ENCODE data around the gene DBP.

The DBP gene

DNA sequence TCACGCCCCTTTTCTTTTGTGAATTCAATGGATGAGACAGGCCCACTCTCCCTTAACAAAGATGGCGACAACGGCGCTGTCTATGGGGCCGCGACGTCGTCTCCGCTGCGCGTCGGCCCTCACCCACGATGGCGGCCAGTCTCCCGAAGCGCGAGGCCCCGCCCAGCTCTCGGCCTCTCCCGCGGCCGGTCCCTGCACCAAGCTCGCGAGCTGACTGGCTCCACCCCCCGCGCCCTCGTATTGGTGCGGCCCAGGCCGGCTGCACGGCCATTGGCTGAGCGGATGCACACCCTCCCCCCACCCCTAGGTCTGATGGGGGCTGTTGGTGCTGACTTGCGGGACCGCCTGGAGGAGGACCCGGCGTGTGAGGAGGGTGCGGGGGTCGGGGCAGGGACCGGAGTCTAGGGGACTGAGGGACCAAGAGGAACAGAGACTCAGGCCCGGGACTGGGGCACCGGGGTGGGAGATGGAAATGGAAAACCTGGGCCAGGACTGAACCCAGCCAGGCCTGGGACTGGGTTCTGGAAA is 13.0 kb downstream of the DBP start:
- FAIRE-seq: peak; percentile 99
- no peak for TF ChIP-seq PAX5 (IDR thresholded peaks at IDR 0.05; ENCODE audit: insufficient read depth, low read length, severe bottlenecking)
- TF ChIP-seq POLR2A (IDR thresholded peaks at IDR 0.05; ENCODE audit: low read depth, low read length): peak; percentile 55; the same call in 1 of the 2 replicates
- peak; percentile 54; the same call in 1 of the 2 replicates for TF ChIP-seq POLR2AphosphoS5 (IDR thresholded peaks at IDR 0.05; ENCODE audit: low read depth, low read length)

DNA sequence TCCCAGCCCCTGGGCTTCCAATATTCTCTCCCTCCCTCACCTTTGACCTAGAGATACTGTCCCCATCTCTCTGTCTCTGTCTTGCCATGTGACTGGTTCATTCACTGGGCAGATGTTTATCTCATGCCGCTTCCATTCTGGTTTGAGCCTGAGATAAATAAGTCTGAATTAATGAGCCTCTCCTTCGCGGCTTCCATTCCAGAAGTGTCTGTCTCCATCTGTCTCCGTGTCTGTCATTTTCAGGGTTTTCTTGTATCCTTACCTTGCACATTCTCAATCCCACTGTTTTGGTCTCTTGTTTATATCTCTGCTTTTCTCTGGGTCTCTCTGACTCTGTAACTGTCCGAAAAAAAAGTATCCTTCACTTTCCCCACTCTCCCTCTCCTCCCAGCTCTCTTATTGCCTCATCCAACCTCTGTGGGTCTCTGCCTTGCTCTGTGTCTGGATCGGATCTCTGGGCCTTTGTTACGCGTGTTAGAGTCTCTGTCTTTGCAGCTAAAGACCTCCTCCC is 13.6 kb downstream of the DBP start:
- TF ChIP-seq TAF1 (IDR thresholded peaks at IDR 0.05; ENCODE audit: low read depth, low read length) (no peak), POU2F2 (IDR thresholded peaks at IDR 0.05; ENCODE audit: low read depth, low read length) (no peak), POLR2A (IDR thresholded peaks at IDR 0.05; ENCODE audit: low read depth, low read length) (no peak), SPI1 (IDR thresholded peaks at IDR 0.05; ENCODE audit: low read depth, low read length) (no peak), POLR2AphosphoS5 (IDR thresholded peaks at IDR 0.05; ENCODE audit: low read depth, low read length) (no peak), PAX5 (IDR thresholded peaks at IDR 0.05; ENCODE audit: insufficient read depth, low read length, severe bottlenecking) (no peak)
- peak; percentile 28 for FAIRE-seq
- DNase-seq (ENCODE audit: insufficient read length, low spot score): no peak

More for the DNA sequence above, 13.0 kb downstream of the DBP start:
- DNase-seq (ENCODE audit: insufficient read length, low spot score): peak; percentile 98

DNA sequence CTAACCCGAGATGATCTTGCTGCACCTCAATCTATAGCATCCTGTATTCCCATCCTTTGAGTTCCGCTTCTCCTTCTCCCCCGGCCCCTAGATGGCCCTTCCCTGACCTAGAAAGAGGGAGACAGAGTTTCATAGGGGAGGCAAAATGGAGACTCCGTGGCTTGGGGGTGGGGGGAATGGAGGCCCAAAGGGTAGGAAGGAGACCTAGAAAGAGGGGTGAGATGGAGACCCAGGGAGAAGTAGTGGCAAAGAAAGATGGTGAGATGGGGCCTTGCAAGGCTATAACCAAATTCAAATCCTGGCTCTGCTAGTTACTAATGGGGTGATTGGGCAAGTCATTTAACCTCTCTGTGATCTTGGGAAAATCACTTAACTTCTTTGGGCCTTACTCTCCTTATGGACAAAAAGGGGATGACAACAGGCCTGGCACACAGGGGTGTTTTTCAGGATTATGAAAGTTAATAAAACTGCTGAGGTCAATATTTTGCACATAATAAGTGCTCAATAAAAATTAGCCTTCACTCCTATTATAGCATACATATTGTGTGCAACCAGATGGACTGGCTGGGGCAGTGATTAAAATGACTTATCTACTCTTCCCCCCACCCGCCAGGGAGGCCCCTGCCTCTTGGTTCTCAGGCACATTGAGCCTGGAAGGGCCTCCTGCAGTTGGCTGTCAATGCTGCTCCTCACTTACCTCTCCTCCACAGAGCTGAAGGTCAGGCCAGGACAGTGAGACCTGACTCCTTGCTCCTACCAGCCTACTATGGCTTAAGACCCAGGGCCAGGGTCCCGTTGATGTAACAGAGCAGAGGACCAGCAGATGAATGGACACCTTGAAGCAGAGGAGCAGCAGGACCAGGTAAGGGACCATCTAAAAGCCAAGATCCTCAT is 17.2 kb downstream of the DBP start:
- DNase-seq (ENCODE audit: insufficient read length, low spot score) (no peak), FAIRE-seq (peak; percentile 28)
- no peak for TF ChIP-seq PAX5 (IDR thresholded peaks at IDR 0.05; ENCODE audit: insufficient read depth, low read length, severe bottlenecking)
- no peak for TF ChIP-seq POLR2A (IDR thresholded peaks at IDR 0.05; ENCODE audit: low read depth, low read length)
- 0 out of 2 replicates have a peak, but pooled peaks have one; percentile 18 for TF ChIP-seq TAF1 (IDR thresholded peaks at IDR 0.05; ENCODE audit: low read depth, low read length)
- TF ChIP-seq POU2F2 (IDR thresholded peaks at IDR 0.05; ENCODE audit: low read depth, low read length): no peak
- no peak for TF ChIP-seq SPI1 (IDR thresholded peaks at IDR 0.05; ENCODE audit: low read depth, low read length)
- TF ChIP-seq POLR2AphosphoS5 (IDR thresholded peaks at IDR 0.05; ENCODE audit: low read depth, low read length): no peak

DNA sequence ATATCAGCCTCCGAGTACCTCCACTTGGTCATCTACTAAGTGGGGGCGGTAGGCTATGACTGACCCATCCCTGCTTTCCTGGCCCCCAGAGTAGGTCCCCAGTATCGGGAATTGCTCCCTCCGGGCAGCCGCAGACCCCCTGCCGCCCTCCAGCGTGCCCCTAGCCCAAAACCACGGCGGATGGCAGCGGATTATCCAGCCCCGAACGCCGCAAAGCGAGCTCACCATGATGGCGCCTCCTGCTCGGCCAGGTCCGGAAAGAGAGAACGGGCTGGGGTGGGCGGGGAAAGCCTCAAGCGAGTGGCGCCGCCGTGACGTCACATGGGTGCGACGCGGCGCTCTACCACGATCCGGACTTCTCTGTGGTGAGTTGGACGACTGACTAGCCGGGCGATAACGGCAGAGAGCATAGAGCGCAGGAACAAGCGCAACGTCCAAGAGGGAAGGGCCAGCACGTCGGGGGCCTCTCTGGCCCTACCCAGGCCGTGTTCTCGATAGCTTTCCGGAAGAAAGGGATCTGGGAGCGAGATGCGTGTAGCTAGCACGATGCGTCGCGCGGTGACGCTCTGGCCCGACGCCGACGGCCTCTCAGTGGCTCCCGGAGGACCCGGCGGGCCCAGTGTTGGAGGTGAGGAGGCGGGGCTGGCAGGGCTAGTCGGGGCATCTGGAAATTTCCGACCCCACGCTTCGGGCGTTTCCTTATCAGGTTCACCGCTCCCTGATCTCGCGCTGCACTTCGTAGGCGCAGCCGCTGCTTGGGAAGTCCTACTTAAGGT is 18.1 kb downstream of the DBP start, which contains the start of the genes RPL18 and SPHK2:
Gene RPL18 (minus strand): TSS at position 263 of the 776 bp plus-strand sequence. CDS start 35 bp downstream, at position 228.
Gene SPHK2 (plus strand): TSS at position 591 of the 776 bp plus-strand sequence. CDS start 1,009 bp downstream, outside the sequence.
- TF ChIP-seq SPI1 (IDR thresholded peaks at IDR 0.05; ENCODE audit: low read depth, low read length) (peak; percentile 40), TAF1 (IDR thresholded peaks at IDR 0.05; ENCODE audit: low read depth, low read length) (peak; percentile 96), POU2F2 (IDR thresholded peaks at IDR 0.05; ENCODE audit: low read depth, low read length) (peak; percentile 79), PAX5 (IDR thresholded peaks at IDR 0.05; ENCODE audit: insufficient read depth, low read length, severe bottlenecking) (no peak), POLR2A (IDR thresholded peaks at IDR 0.05; ENCODE audit: low read depth, low read length) (peak; percentile 98), POLR2AphosphoS5 (IDR thresholded peaks at IDR 0.05; ENCODE audit: low read depth, low read length) (peak; percentile 96)
- peak; percentile 97 for DNase-seq (ENCODE audit: insufficient read length, low spot score)
- FAIRE-seq: peak; percentile 99

DNA sequence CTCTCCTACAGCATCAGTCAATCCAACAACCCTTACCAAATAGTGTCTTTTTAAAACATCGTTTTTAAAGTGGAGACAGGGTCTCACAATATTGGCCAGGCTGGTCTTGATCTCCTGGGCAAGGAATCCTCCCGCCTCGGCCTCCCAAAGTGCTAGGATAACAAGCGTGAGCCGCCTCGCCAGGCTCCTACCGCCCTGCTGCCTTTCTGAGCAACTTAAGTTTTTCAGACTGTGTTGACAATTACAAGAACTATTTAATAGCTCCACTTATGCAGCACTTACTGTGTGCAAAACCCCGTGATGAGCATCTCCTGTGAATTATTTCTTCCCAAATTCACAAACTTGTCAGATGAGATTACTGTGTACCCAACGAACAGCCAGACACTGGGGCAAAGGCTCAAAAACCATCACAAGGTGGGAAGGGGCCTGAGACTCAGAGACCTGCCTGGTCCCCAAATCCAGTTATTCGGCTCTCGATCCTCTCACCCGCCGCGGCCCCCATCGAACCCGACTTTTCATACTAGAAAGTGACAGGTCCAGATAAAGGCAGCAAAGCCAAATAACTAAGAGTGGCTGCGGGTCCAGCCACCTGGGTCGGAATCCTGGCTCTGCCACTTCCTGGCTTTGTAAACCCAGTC is 18.8 kb downstream of the DBP start:
- no peak for TF ChIP-seq TAF1 (IDR thresholded peaks at IDR 0.05; ENCODE audit: low read depth, low read length)
- TF ChIP-seq POLR2A (IDR thresholded peaks at IDR 0.05; ENCODE audit: low read depth, low read length): no peak
- no peak for TF ChIP-seq SPI1 (IDR thresholded peaks at IDR 0.05; ENCODE audit: low read depth, low read length)
- no peak for TF ChIP-seq POLR2AphosphoS5 (IDR thresholded peaks at IDR 0.05; ENCODE audit: low read depth, low read length)
- no peak for TF ChIP-seq POU2F2 (IDR thresholded peaks at IDR 0.05; ENCODE audit: low read depth, low read length)
- TF ChIP-seq PAX5 (IDR thresholded peaks at IDR 0.05; ENCODE audit: insufficient read depth, low read length, severe bottlenecking): no peak
- DNase-seq (ENCODE audit: insufficient read length, low spot score) (no peak), FAIRE-seq (no peak)

DNA sequence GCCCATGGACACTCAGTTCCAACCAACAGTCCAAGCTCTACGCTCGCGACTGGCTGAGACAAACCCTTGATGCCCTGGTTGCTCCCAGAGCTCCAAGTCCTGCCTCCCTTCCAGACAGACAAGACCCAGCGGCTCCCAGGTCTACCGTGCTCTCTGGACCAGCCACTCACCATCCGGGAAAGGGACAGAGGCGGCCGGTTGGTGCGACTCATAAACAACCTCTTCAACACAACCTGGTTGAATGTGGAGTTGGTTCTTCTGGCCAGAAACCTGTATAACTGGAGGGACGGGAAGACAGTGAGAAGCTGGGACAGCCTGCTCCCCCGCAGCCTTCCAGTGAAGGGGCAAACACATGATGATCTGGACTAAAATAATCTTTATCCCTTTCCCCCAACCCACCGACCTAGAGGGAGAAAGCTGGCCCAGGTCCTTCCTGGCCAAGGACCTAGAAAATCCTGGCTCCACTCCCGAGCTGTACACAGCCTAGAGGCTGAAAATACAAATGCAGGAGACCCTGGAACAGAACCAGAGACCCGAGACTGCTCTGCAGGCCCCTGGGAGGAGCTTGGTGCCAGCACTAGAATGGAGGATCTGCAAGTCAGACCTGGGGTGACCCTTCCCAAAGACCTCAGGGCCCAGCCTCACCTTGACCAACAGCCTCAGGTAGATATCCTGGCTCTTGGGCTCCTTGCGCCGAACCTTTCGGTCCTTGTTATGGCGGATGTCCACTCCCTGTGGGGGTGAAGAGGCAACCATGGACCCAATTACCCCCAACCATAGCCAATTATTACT is 19.8 kb downstream of the DBP start:
- FAIRE-seq: no peak
- TF ChIP-seq POLR2AphosphoS5 (IDR thresholded peaks at IDR 0.05; ENCODE audit: low read depth, low read length) (no peak), POLR2A (IDR thresholded peaks at IDR 0.05; ENCODE audit: low read depth, low read length) (no peak), SPI1 (IDR thresholded peaks at IDR 0.05; ENCODE audit: low read depth, low read length) (no peak), TAF1 (IDR thresholded peaks at IDR 0.05; ENCODE audit: low read depth, low read length) (no peak), PAX5 (IDR thresholded peaks at IDR 0.05; ENCODE audit: insufficient read depth, low read length, severe bottlenecking) (no peak), POU2F2 (IDR thresholded peaks at IDR 0.05; ENCODE audit: low read depth, low read length) (no peak)
- no peak for DNase-seq (ENCODE audit: insufficient read length, low spot score)

DNA sequence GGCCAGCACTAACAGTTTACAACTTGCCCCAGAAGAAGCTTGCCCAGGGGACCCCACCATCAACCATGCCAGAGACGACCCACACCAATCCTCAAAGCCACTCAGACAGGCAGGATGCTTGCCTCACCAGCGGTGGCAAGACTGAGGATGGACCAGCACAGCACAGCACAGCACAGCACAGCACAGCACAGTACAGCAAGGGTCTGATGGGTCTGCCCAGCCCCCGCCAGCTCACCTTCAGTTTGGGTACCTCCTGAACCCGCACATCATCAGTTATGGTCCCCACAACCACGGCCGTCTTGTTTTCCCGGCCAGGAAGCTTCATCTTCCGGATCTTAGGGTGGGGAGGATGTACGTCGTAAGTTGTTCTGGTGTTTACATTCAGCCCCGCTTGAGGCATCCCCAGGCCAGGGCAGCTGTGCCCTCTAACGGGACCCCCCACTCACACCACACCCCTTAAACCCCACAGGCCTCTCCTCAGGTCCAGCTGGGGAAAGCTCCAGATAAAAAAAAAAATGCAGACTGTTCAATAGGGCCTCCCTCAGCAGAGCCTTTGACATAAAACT is 20.6 kb downstream of the DBP start:
- FAIRE-seq (no peak), DNase-seq (ENCODE audit: insufficient read length, low spot score) (no peak)
- TF ChIP-seq POLR2AphosphoS5 (IDR thresholded peaks at IDR 0.05; ENCODE audit: low read depth, low read length): 0 out of 2 replicates have a peak, but pooled peaks have one; percentile 8
- TF ChIP-seq TAF1 (IDR thresholded peaks at IDR 0.05; ENCODE audit: low read depth, low read length): no peak

DNA sequence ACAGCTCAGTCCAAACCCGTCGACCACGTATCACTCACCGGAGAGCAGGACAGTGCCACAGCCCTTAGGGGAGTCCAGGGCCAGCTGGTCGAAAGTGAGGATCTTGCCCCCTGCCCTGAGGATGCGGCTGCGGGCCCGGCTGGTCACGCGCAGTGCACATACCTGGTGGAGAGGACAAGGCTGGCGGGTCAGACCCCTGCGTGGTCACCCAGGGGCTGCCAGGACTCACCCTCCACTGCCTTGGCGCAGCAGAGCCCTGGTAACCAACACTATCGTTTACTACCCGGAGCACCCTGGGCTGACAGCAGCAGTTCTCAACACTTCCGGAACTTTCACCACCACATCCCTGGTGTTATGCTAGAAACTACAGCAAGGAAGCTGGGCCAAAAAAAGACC is 21.1 kb downstream of the DBP start:
- TF ChIP-seq PAX5 (IDR thresholded peaks at IDR 0.05; ENCODE audit: insufficient read depth, low read length, severe bottlenecking) (no peak), TAF1 (IDR thresholded peaks at IDR 0.05; ENCODE audit: low read depth, low read length) (no peak), POLR2AphosphoS5 (IDR thresholded peaks at IDR 0.05; ENCODE audit: low read depth, low read length) (peak; percentile 16)
- FAIRE-seq: no peak
- no peak for DNase-seq (ENCODE audit: insufficient read length, low spot score)
